Psoas muscle (tissue), 8 donors: ENCODE results near the gene ZMYND8. TPM values are rescaled to one million over a fixed set of nuclear protein-coding genes. Genes with fewer than 3 reads are reported as not detected.

Experiments
- ATAC-seq, 4 donors: fragments of 200-7000 bp; cut with Tn5 transposase; one replicate each; pipeline ENCODE4 v1.9.1; 2020; ENCODE audit warnings: moderate library complexity in 3 of 4, mild to moderate bottlenecking in 2 of 4
- DNase-seq, 2 donors: peaks; one replicate each; pipeline ENCODE4 v3.0.0-alpha.2; 2020
- H3K27ac ChIP-seq: fragments of 200-600 bp; one replicate; pipeline ENCODE4 v1.8.0; 2022
- H3K27me3 ChIP-seq, 3 donors: fragments of 200-600 bp in 1 of 3; one replicate each; pipeline versions ENCODE4 v1.6.1 to v1.8.0; 2013 to 2022; ENCODE audit warnings: low read length in 2 of 3, mild to moderate bottlenecking in 2 of 3, moderate library complexity in 1 of 3; ENCODE audit not compliant: insufficient read depth in 3 of 3
- H3K36me3 ChIP-seq, 2 donors: fragments of 200-600 bp in 1 of 2; one replicate each; pipeline versions ENCODE4 v1.6.1 to v1.8.0; 2013 to 2022; ENCODE audit warnings: low read depth in 1 of 2, mild to moderate bottlenecking in 1 of 2, moderate library complexity in 1 of 2; ENCODE audit not compliant: insufficient read depth in 1 of 2
- H3K4me1 ChIP-seq: fragments of 200-600 bp; one replicate; pipeline ENCODE4 v1.8.0; 2022
- H3K4me3 ChIP-seq: fragments of 200-600 bp; one replicate; pipeline ENCODE4 v1.8.0; 2022; ENCODE audit warnings: mild to moderate bottlenecking
- H3K9me3 ChIP-seq: fragments of 200-600 bp; one replicate; pipeline ENCODE4 v1.8.0; 2022
- CTCF ChIP-seq: fragments of 200-600 bp; IDR thresholded peaks from one replicate; pipeline ENCODE4 v1.8.0; 2022; ENCODE audit warnings: antibody characterized with exemption
- WGBS, 3 donors: extraction: QIAGEN DNeasy Blood & Tissue Kit; methylation state at CpG; one replicate each; pipeline versions ENCODE4 v1.1.6 to v1.1.7; 2013; 5-methylcytosine and 5-hydroxymethylcytosine counted together
- intact Hi-C, 2 donors: fragments of 100-400 bp; cut with DNase I; formaldehyde crosslinking; loops; one replicate each; pipeline versions ENCODE4 v1.11.0 to v1.14.2; 2022
- polyA plus RNA-seq, 3 donors: library from polyadenylated mRNA; stranded (reverse); fragments of 200-250 nt; gene quantifications; one replicate each; pipeline ENCODE4 v1.2.3, GENCODE V29; 2013
- total RNA-seq, 4 donors: library from RNA; stranded (reverse); fragmentation: NEBNext Ultra II Directional in 2 of 4; extraction: Animal tissue kit (Norgen Biotek cat#: 25700) in 2 of 4; gene quantifications; one replicate each; pipeline versions ENCODE4 v1.2.1 to v1.2.4, GENCODE V29; 2021 to 2023
- donor health status: healthy with polysubstance abuse.
- donor health status: DM: no; HTN: no; CAD: no; lungs with moderate emphysema.
- donor health status: Bipolar disorder and iron deficiency.
- donor health status: healthy.
- donor health status: DM: yes; HTN: yes; CAD: no.
- donor health status: DM: no; HTN: no; CAD: no.
- donor health status: DM: no; HTN: no; CAD: no.
- donor health status: DM: yes; HTN: yes; CAD: no.

Gene ZMYND8
- total and polyA plus RNA-seq, 7 donors, result 4.7 to 42.9 (median 17.7) TPM

- ATAC-seq (no peak), DNase-seq (peak in 1 of 2 donors; percentile 8)
- Histone ChIP-seq H3K27me3 (no peaks in the 10 kb centered on the region), H3K27ac (no peak overlapping the region), H3K4me3 (no peak overlapping the region), H3K4me1 (no peaks in the 10 kb centered on the region), H3K9me3 (no peaks in the 10 kb centered on the region), H3K36me3 (peaks cover 5 to 98% of the 10 kb centered on the region in 2 donors)
- WGBS, 3 donors, result 90 to 91% (median 91%) methylated on average over 10 of the region's 10 CpGs
- intact Hi-C loops, result no loop called here
- no peak for TF ChIP-seq CTCF
These were observed 140.7 kb downstream of the ZMYND8 start for GRCh38 chr20:47215653-47216397.

DNA sequence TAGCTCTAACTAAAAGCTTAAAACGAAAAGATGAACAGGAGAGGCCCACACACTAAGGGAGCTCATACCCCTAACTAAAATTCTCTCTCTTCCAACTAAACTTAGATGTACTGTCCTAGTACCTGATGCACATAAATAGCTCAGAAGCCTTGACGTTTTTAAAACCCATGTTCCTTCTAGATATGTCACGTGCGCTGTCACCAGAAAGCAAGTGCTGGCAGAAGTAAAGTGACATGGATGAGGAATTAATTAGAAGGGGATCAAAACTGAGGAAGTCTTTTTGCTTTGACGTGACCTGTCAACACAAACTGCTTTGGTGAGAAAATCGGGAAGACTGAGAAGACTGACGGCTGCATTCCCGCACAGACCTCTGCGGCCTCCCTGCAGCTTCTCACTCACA lies 142.5 kb downstream of the ZMYND8 start:
- H3K36me3 ChIP-seq, result peaks cover 7 to 98% of the 10 kb centered on the region in 2 donors
- ATAC-seq (no peak), DNase-seq (no peak)
- H3K27ac ChIP-seq, result no peak overlapping the region
- H3K4me1 ChIP-seq, result no peaks in the 10 kb centered on the region
- intact Hi-C loops, result no loop called here
- 93 to 97% (median 93%) methylated on average over 9 of the region's 9 CpGs for WGBS, 3 donors
- H3K27me3 ChIP-seq, result no peaks in the 10 kb centered on the region
- no peaks in the 10 kb centered on the region for H3K9me3 ChIP-seq
- no peak overlapping the region for H3K4me3 ChIP-seq
- no peak for TF ChIP-seq CTCF

- DNase-seq (peak in 1 of 2 donors; percentile 19), ATAC-seq (no peak)
- H3K27me3 ChIP-seq, result no peaks in the 10 kb centered on the region
- no peak overlapping the region for H3K4me3 ChIP-seq
- intact Hi-C loops, result no loop called here
- H3K9me3 ChIP-seq, result no peaks in the 10 kb centered on the region
- peaks cover 7 to 98% of the 10 kb centered on the region in 2 donors for H3K36me3 ChIP-seq
- 94 to 97% (median 97%) methylated on average over 9 of the region's 9 CpGs for WGBS, 3 donors
- H3K27ac ChIP-seq, result no peak overlapping the region
- no peaks in the 10 kb centered on the region for H3K4me1 ChIP-seq
- no peak for TF ChIP-seq CTCF
These were observed 143.8 kb downstream of the ZMYND8 start for GRCh38 chr20:47212606-47213207.

GRCh38 chr20:47211036-47211435 lies 145.5 kb downstream of the ZMYND8 start:
- ATAC-seq, result no peak
- H3K36me3 ChIP-seq, result peaks cover 5 to 82% of the 10 kb centered on the region in 2 donors
- no peak for DNase-seq
- H3K4me3 ChIP-seq, result no peak overlapping the region
- H3K4me1 ChIP-seq, result no peaks in the 10 kb centered on the region
- TF ChIP-seq CTCF, result no peak
- H3K9me3 ChIP-seq, result no peaks in the 10 kb centered on the region
- H3K27me3 ChIP-seq, result no peaks in the 10 kb centered on the region
- intact Hi-C loops, result no loop called here
- WGBS, 3 donors, result 92 to 95% (median 92%) methylated on average over 7 of the region's 7 CpGs
- H3K27ac ChIP-seq, result no peak overlapping the region
